ENCODE measurements around the gene KLHL42. TPM values are rescaled to one million over a fixed set of nuclear protein-coding genes. Genes with fewer than 3 reads are reported as not detected.
A peak's percentile ranks its signal among the peaks of the same experiment; 100 is the strongest.

Gene KLHL42
- total RNA-seq, 1 experiment from 2014 or later = 20.7 TPM

DNA sequence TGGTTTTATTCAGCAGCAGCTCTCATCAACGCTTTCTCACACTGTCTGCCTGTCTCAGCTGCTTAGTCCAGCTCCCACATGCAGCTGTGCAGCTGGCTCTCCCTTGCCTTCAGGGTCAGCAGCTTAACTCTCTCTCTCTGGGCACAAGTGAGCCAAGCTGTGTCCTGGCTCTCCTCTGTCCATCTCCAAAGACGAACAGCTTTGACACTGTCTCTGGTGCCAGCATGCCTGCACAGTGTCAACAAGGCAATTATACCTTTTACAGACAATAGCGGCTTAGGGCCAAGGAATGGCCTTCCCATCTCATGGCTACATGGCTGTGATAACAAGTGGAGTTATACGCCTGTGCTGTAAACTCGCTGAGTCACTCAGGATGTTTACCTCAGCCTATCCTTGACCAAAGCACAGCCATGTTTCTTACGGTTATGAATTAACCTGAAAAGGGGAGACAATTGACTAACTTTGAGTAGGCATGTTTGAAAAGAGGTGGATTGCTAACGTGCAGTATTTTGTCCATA, 38.4 kb downstream of the KLHL42 start:
- TF ChIP-seq, protein P1, sequence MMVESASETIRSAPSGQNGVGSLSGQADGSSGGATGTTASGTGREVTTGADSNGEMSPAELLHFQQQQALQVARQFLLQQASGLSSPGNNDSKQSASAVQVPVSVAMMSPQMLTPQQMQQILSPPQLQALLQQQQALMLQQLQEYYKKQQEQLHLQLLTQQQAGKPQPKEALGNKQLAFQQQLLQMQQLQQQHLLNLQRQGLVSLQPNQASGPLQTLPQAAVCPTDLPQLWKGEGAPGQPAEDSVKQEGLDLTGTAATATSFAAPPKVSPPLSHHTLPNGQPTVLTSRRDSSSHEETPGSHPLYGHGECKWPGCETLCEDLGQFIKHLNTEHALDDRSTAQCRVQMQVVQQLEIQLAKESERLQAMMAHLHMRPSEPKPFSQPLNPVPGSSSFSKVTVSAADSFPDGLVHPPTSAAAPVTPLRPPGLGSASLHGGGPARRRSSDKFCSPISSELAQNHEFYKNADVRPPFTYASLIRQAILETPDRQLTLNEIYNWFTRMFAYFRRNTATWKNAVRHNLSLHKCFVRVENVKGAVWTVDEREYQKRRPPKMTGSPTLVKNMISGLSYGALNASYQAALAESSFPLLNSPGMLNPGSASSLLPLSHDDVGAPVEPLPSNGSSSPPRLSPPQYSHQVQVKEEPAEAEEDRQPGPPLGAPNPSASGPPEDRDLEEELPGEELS (CRISPR knock-in tag; IDR thresholded peaks at IDR 0.05) = no peak
- TF ChIP-seq, protein P2, sequence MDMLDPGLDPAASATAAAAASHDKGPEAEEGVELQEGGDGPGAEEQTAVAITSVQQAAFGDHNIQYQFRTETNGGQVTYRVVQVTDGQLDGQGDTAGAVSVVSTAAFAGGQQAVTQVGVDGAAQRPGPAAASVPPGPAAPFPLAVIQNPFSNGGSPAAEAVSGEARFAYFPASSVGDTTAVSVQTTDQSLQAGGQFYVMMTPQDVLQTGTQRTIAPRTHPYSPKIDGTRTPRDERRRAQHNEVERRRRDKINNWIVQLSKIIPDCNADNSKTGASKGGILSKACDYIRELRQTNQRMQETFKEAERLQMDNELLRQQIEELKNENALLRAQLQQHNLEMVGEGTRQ (CRISPR knock-in tag; IDR thresholded peaks at IDR 0.05) = no peak
- TF ChIP-seq, protein P3, sequence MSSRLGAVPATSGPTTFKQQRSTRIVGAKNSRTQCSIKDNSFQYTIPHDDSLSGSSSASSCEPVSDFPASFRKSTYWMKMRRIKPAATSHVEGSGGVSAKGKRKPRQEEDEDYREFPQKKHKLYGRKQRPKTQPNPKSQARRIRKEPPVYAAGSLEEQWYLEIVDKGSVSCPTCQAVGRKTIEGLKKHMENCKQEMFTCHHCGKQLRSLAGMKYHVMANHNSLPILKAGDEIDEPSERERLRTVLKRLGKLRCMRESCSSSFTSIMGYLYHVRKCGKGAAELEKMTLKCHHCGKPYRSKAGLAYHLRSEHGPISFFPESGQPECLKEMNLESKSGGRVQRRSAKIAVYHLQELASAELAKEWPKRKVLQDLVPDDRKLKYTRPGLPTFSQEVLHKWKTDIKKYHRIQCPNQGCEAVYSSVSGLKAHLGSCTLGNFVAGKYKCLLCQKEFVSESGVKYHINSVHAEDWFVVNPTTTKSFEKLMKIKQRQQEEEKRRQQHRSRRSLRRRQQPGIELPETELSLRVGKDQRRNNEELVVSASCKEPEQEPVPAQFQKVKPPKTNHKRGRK (CRISPR knock-in tag; IDR thresholded peaks at IDR 0.05; ENCODE audit: borderline replicate concordance) = no peak
- TF ChIP-seq CREB1 (CRISPR knock-in tag; IDR thresholded peaks at IDR 0.05) = no peak
- ATAC-seq (no peak), DNase-seq (ENCODE audit: low spot score) (no peak)
- Mint-ChIP-seq H3K36me3 (peaks cover 9% of the 10 kb centered on the region), H3K27me3 (ENCODE audit: low read depth) (peaks cover 3% of the 10 kb centered on the region; the same call in 1 of the 2 replicates), H3K27ac (peak overlapping the region; percentile 51; the same call in 1 of the 2 replicates), H3K4me3 (no peak overlapping the region), H3K4me1 (peaks cover 7% of the 10 kb centered on the region), H3K9me3 (peaks cover 25% of the 10 kb centered on the region)
- ChIA-PET POLR2A (no interaction called here), CTCF (interaction anchor here (0.6 to 1.5 kb wide), 2 partner anchors 11 to 19 kb away, joined by 4 to 5 read pairs; no protein-coding TSS in a partner anchor)

DNA sequence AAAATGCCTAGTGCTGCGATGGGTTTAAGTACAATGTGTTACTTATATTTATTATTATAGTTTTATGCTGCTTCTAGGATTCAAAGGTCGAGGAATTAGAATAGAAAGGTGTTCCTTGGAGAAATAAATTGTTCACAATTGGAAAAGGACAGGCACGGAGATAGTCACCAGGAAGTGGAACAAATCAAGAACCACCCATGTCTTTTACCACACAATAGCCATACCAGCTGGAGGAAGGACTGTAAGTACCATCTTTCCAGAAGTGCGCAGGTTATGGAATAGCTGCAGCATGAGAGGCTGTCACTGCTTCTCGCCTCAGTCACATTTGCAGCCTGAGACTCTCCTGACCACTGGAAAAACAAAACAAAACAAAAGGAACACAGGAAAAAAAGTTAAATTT, 40.5 kb downstream of the KLHL42 start:
- H3K4me1 Mint-ChIP-seq = peaks cover 5% of the 10 kb centered on the region
- ChIA-PET CTCF (interaction anchor here (0.6 to 2.0 kb wide), 12 partner anchors 9 to 275 kb away, joined by 3 to 12 read pairs (median 3); no protein-coding TSS in a partner anchor), POLR2A (no interaction called here)
- DNase-seq (ENCODE audit: low spot score) = no peak
- no peak overlapping the region for H3K4me3 Mint-ChIP-seq
- H3K9me3 Mint-ChIP-seq = peaks cover 17% of the 10 kb centered on the region
- ATAC-seq = no peak
- H3K36me3 Mint-ChIP-seq = peaks cover 9% of the 10 kb centered on the region
- TF ChIP-seq, protein P4, sequence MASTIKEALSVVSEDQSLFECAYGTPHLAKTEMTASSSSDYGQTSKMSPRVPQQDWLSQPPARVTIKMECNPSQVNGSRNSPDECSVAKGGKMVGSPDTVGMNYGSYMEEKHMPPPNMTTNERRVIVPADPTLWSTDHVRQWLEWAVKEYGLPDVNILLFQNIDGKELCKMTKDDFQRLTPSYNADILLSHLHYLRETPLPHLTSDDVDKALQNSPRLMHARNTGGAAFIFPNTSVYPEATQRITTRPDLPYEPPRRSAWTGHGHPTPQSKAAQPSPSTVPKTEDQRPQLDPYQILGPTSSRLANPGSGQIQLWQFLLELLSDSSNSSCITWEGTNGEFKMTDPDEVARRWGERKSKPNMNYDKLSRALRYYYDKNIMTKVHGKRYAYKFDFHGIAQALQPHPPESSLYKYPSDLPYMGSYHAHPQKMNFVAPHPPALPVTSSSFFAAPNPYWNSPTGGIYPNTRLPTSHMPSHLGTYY (CRISPR knock-in tag; IDR thresholded peaks at IDR 0.05) = no peak
- TF ChIP-seq HMGA2 (CRISPR knock-in tag; IDR thresholded peaks at IDR 0.05) = no peak
- no peak for TF ChIP-seq ZNF317 (CRISPR knock-in tag; IDR thresholded peaks at IDR 0.05; ENCODE audit: borderline replicate concordance, low read depth)
- TF ChIP-seq SP1 (CRISPR knock-in tag; conservative IDR thresholded peaks at IDR 0.05) = no peak
- TF ChIP-seq NFYB (CRISPR knock-in tag; conservative IDR thresholded peaks at IDR 0.05; ENCODE audit: low read depth) = no peak
- TF ChIP-seq, protein P5, sequence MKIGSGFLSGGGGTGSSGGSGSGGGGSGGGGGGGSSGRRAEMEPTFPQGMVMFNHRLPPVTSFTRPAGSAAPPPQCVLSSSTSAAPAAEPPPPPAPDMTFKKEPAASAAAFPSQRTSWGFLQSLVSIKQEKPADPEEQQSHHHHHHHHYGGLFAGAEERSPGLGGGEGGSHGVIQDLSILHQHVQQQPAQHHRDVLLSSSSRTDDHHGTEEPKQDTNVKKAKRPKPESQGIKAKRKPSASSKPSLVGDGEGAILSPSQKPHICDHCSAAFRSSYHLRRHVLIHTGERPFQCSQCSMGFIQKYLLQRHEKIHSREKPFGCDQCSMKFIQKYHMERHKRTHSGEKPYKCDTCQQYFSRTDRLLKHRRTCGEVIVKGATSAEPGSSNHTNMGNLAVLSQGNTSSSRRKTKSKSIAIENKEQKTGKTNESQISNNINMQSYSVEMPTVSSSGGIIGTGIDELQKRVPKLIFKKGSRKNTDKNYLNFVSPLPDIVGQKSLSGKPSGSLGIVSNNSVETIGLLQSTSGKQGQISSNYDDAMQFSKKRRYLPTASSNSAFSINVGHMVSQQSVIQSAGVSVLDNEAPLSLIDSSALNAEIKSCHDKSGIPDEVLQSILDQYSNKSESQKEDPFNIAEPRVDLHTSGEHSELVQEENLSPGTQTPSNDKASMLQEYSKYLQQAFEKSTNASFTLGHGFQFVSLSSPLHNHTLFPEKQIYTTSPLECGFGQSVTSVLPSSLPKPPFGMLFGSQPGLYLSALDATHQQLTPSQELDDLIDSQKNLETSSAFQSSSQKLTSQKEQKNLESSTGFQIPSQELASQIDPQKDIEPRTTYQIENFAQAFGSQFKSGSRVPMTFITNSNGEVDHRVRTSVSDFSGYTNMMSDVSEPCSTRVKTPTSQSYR (CRISPR knock-in tag; IDR thresholded peaks at IDR 0.05) = no peak
- no peak for TF ChIP-seq RORB (CRISPR knock-in tag; IDR thresholded peaks at IDR 0.05)
- TF ChIP-seq, protein P6, sequence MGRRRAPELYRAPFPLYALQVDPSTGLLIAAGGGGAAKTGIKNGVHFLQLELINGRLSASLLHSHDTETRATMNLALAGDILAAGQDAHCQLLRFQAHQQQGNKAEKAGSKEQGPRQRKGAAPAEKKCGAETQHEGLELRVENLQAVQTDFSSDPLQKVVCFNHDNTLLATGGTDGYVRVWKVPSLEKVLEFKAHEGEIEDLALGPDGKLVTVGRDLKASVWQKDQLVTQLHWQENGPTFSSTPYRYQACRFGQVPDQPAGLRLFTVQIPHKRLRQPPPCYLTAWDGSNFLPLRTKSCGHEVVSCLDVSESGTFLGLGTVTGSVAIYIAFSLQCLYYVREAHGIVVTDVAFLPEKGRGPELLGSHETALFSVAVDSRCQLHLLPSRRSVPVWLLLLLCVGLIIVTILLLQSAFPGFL (CRISPR knock-in tag; IDR thresholded peaks at IDR 0.05; ENCODE audit: borderline replicate concordance) = no peak
- TF ChIP-seq, protein P1 (CRISPR knock-in tag; IDR thresholded peaks at IDR 0.05) = no peak
- TF ChIP-seq GABPB1 (CRISPR knock-in tag; IDR thresholded peaks at IDR 0.05) = no peak
- no peak for TF ChIP-seq SMAD4 (CRISPR knock-in tag; IDR thresholded peaks at IDR 0.05)
- TF ChIP-seq, protein P7, sequence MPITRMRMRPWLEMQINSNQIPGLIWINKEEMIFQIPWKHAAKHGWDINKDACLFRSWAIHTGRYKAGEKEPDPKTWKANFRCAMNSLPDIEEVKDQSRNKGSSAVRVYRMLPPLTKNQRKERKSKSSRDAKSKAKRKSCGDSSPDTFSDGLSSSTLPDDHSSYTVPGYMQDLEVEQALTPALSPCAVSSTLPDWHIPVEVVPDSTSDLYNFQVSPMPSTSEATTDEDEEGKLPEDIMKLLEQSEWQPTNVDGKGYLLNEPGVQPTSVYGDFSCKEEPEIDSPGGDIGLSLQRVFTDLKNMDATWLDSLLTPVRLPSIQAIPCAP (CRISPR knock-in tag; IDR thresholded peaks at IDR 0.05) = no peak
- no peak overlapping the region for H3K27ac Mint-ChIP-seq
- peaks cover 3% of the 10 kb centered on the region; the same call in 1 of the 2 replicates for H3K27me3 Mint-ChIP-seq (ENCODE audit: low read depth)
